SU-DHL-6 (cell line): ENCODE measurements around the gene PAX5.

Experiments
- H2AFZ ChIP-seq: fragments of 200-600 bp; sonication (generic); 2 replicates; pipeline ENCODE4 v1.6.1; 2014; ENCODE audit warnings: low read depth, mild to moderate bottlenecking, moderate library complexity, mixed read lengths, antibody characterized with exemption, low read length; ENCODE audit not compliant: severe bottlenecking
- H3F3A ChIP-seq: fragments of 200-600 bp; shearing (Covaris generic); 2 replicates; pipeline ENCODE4 v1.6.0; 2016; ENCODE audit warnings: antibody characterized with exemption, mild to moderate bottlenecking; ENCODE audit not compliant: insufficient read depth
- H3K27ac ChIP-seq: fragments of 200-600 bp; sonication (generic); 2 replicates; pipeline ENCODE4 v1.5.1; 2016; ENCODE audit warnings: low read depth, mild to moderate bottlenecking, low read length, moderate library complexity, mixed read lengths
- H3K27me3 ChIP-seq: fragments of 200-600 bp; sonication (generic), shearing (Covaris generic); 2 replicates; pipeline ENCODE4 v1.6.0; 2014; ENCODE audit warnings: mild to moderate bottlenecking, low read length
- H3K36me3 ChIP-seq: fragments of 200-600 bp; sonication (generic); 2 replicates; pipeline ENCODE4 v1.6.1; 2014; ENCODE audit warnings: mild to moderate bottlenecking, low read length, mixed read lengths
- H3K4me2 ChIP-seq: fragments of 300-600, 200-600 bp; shearing (Covaris generic), sonication (generic); 2 replicates; pipeline ENCODE4 v1.6.0; 2014; ENCODE audit warnings: low read length, low read depth, mild to moderate bottlenecking; ENCODE audit not compliant: poor library complexity, severe bottlenecking
- H3K4me3 ChIP-seq: fragments of 200-600 bp; sonication (generic); 2 replicates; pipeline ENCODE4 v1.5.1; 2014; ENCODE audit warnings: antibody characterized with exemption, low read length, mild to moderate bottlenecking, mixed read lengths; ENCODE audit not compliant: insufficient read depth, poor library complexity, severe bottlenecking
- H3K79me2 ChIP-seq: fragments of 200-600 bp; sonication (generic); 2 replicates; pipeline ENCODE4 v1.6.1; 2014; ENCODE audit warnings: mild to moderate bottlenecking, low read length, moderate library complexity; ENCODE audit not compliant: insufficient read depth
- H3K9ac ChIP-seq: fragments of 200-600 bp; sonication (generic); 2 replicates; pipeline ENCODE4 v1.7.0; 2014; ENCODE audit warnings: mild to moderate bottlenecking, low read length
- H3K9me2 ChIP-seq: fragments of 200-600 bp; sonication (generic); replicated peaks from 2 replicates; pipeline ENCODE4 v1.6.1; 2014; ENCODE audit warnings: low read length; ENCODE audit not compliant: insufficient read depth
- H3K9me3 ChIP-seq: fragments of 200-600 bp; sonication (generic); 2 replicates; pipeline ENCODE4 v1.6.1; 2014; ENCODE audit warnings: low read length, mixed read lengths; ENCODE audit not compliant: insufficient read depth
- H4K20me1 ChIP-seq: fragments of 200-600 bp; sonication (generic); 2 replicates; pipeline ENCODE4 v1.6.1; 2014; ENCODE audit warnings: low read depth, mild to moderate bottlenecking, antibody characterized with exemption, low read length, moderate library complexity, mixed read lengths
- CTCF ChIP-seq: fragments of 200-600 bp; sonication (generic); IDR thresholded peaks from one replicate; pipeline ENCODE4 v1.5.1; 2017; ENCODE audit warnings: antibody characterized with exemption, mild to moderate bottlenecking, low read length, moderate library complexity; ENCODE audit not compliant: insufficient read depth, poor library complexity, severe bottlenecking
- EZH2phosphoT487 ChIP-seq: fragments of 200-600 bp; sonication (generic), shearing (Covaris generic); conservative IDR thresholded peaks from 2 replicates; pipeline ENCODE4 v1.6.1; 2018; ENCODE audit warnings: mild to moderate bottlenecking, antibody characterized with exemption, low read length, moderate library complexity, mixed read lengths

Gene PAX5

GRCh38 chr9:36822201-36822600 is 211.9 kb downstream of the PAX5 start:
- Histone ChIP-seq H3K27ac (no peak overlapping the region), H3K36me3 (no peaks in the 10 kb centered on the region), H3K9ac (no peak overlapping the region), H3K4me3 (no peak overlapping the region), H4K20me1 (no peaks in the 10 kb centered on the region), H3F3A (no peaks in the 10 kb centered on the region), H3K79me2 (no peaks in the 10 kb centered on the region), H2AFZ (no peak overlapping the region), H3K27me3 (0 out of 2 replicates have a peak, but pooled peaks cover 3% of the 10 kb centered on the region), H3K9me3 (no peaks in the 10 kb centered on the region), H3K4me2 (no peak overlapping the region), H3K9me2 (no peaks in the 10 kb centered on the region)
- TF ChIP-seq CTCF (no peak), EZH2phosphoT487 (no peak)

GRCh38 chr9:36820392-36820861 is 213.6 kb downstream of the PAX5 start:
- H2AFZ ChIP-seq: no peak overlapping the region
- H3F3A ChIP-seq: no peaks in the 10 kb centered on the region
- H4K20me1 ChIP-seq: no peaks in the 10 kb centered on the region
- H3K9me2 ChIP-seq: no peaks in the 10 kb centered on the region
- H3K9ac ChIP-seq: no peak overlapping the region
- H3K9me3 ChIP-seq: no peaks in the 10 kb centered on the region
- TF ChIP-seq CTCF (no peak), EZH2phosphoT487 (no peak)
- no peak overlapping the region for H3K4me3 ChIP-seq
- H3K27me3 ChIP-seq: 0 out of 2 replicates have a peak, but pooled peaks cover 3% of the 10 kb centered on the region
- H3K4me2 ChIP-seq: no peak overlapping the region
- no peaks in the 10 kb centered on the region for H3K36me3 ChIP-seq
- H3K27ac ChIP-seq: no peak overlapping the region
- H3K79me2 ChIP-seq: no peaks in the 10 kb centered on the region

- H3K27me3 ChIP-seq: 0 out of 2 replicates have a peak, but pooled peaks cover 3% of the 10 kb centered on the region
- H3K36me3 ChIP-seq: no peaks in the 10 kb centered on the region
- TF ChIP-seq CTCF (no peak), EZH2phosphoT487 (no peak)
- H3K9me2 ChIP-seq: no peaks in the 10 kb centered on the region
- no peaks in the 10 kb centered on the region for H3K79me2 ChIP-seq
- H3K27ac ChIP-seq: no peak overlapping the region
- no peak overlapping the region for H2AFZ ChIP-seq
- no peak overlapping the region for H3K4me3 ChIP-seq
- H4K20me1 ChIP-seq: no peaks in the 10 kb centered on the region
- H3K9ac ChIP-seq: no peak overlapping the region
- H3K9me3 ChIP-seq: no peaks in the 10 kb centered on the region
- no peaks in the 10 kb centered on the region for H3F3A ChIP-seq
- H3K4me2 ChIP-seq: no peak overlapping the region
Observed at GRCh38 chr9:36818965-36819870, 214.8 kb downstream of the PAX5 start.
